HepG2 (cell line): Measurements from ENCODE around the gene MYO19. TPM values are rescaled to one million over a fixed set of nuclear protein-coding genes. Genes with fewer than 3 reads are reported as not detected.

Experiments
- ATAC-seq: fragments of 200-7000 bp; cut with Tn5 transposase; 3 replicates; pipeline ENCODE4 v1.9.1; 2020; ENCODE audit warnings: mild to moderate bottlenecking, moderate library complexity
- BruUV-seq: library from RNA; stranded (reverse); fragments of 400-500 nt; replicated peaks from 2 replicates; lab custom pipeline; 2021; lab: Mats Ljungman, UMichigan
- CTCF ChIA-PET: fragments of 300-600 bp; formaldehyde crosslinking; extraction: SDS; loops from one replicate; lab custom pipeline; 2021; ENCODE audit warnings: low total read pairs, inconsistent platforms, low intra/inter-chr PET ratio; lab: Yijun Ruan, JAX
- POLR2A ChIA-PET: fragments of 350-600 bp; sonication (Branson Sonifier 250); formaldehyde crosslinking; loops from one replicate; lab custom pipeline; 2020; ENCODE audit warnings: antibody characterized with exemption, inconsistent platforms; lab: Yijun Ruan, JAX
- DNase-seq: peaks from one replicate; pipeline ENCODE4 v3.0.0-alpha.2; 2015; ENCODE audit warnings: low spot score
- FAIRE-seq: peaks from 3 replicates; lab custom pipeline; 2011; peaks lifted over from hg19 to GRCh38; lab: Jason Lieb, UNC
- H2AFZ ChIP-seq: one replicate; pipeline ENCODE4 v1.6.1; 2011; ENCODE audit warnings: low read length, inconsistent platforms
- H3K27ac ChIP-seq: fragments of 300-600 bp; 3 replicates; pipeline ENCODE4 v1.8.0; 2011; ENCODE audit warnings: mixed run types, mild to moderate bottlenecking, mixed read lengths, low read length, inconsistent platforms; ENCODE audit not compliant: insufficient read depth; ENCODE audit errors: extremely low read length
- H3K27me3 ChIP-seq, 2 experiments: fragments of 200-600 bp in 1 of 2; 2 replicates in 1 of 2; 3 replicates in 1 of 2; pipeline versions ENCODE4 v1.6.0 to v1.8.0; 2011; ENCODE audit warnings: low read length in 2 of 2, mild to moderate bottlenecking in 2 of 2, moderate library complexity in 2 of 2, inconsistent platforms in 1 of 2; ENCODE audit not compliant: insufficient read depth in 2 of 2, control insufficient read depth in 1 of 2
- H3K36me3 ChIP-seq, 2 experiments: fragments of 200-600 bp in 1 of 2; replicated peaks in 1 of 2; 2 replicates in 1 of 2; 3 replicates in 1 of 2; pipeline versions ENCODE4 v1.5.1 to v1.8.0; 2011; ENCODE audit warnings: low read length in 2 of 2, inconsistent platforms in 1 of 2; ENCODE audit not compliant: insufficient read depth in 2 of 2, control insufficient read depth in 1 of 2
- H3K4me1 ChIP-seq: 2 replicates; pipeline ENCODE4 v1.5.1; 2012; ENCODE audit warnings: low read length, inconsistent platforms; ENCODE audit not compliant: insufficient read depth
- H3K4me2 ChIP-seq: 2 replicates; pipeline ENCODE4 v1.6.0; 2011; ENCODE audit warnings: low read depth, low read length, inconsistent platforms
- H3K4me3 ChIP-seq, 3 experiments: fragments of 200-600 bp in 1 of 3; sonication (generic), shearing (Covaris generic) in 1 of 3; replicated peaks in 1 of 3; 2 replicates each; pipeline ENCODE4 v1.5.1; 2011 to 2016; ENCODE audit warnings: low read length in 3 of 3, inconsistent platforms in 2 of 3, low read depth in 2 of 3, mild to moderate bottlenecking in 2 of 3, control low read depth in 1 of 3, mixed read lengths in 1 of 3; ENCODE audit not compliant: insufficient read depth in 1 of 3
- H3K79me2 ChIP-seq: one replicate; pipeline ENCODE4 v1.6.1; 2011; ENCODE audit warnings: low read length, inconsistent platforms; ENCODE audit not compliant: insufficient read depth
- H3K9ac ChIP-seq: 2 replicates; pipeline ENCODE4 v1.6.0; 2011; ENCODE audit warnings: mild to moderate bottlenecking, low read depth, low read length, inconsistent platforms; ENCODE audit not compliant: insufficient read depth
- H3K9me3 ChIP-seq: 2 replicates; pipeline ENCODE4 v1.5.1; 2012; ENCODE audit warnings: mild to moderate bottlenecking, low read length
- H4K20me1 ChIP-seq: 2 replicates; pipeline ENCODE4 v1.6.0; 2011; ENCODE audit warnings: inconsistent platforms, mild to moderate bottlenecking, low read length, moderate library complexity; ENCODE audit not compliant: insufficient read depth
- BHLHE40 ChIP-seq: IDR thresholded peaks from 2 replicates; pipeline ENCODE4 v1.6.1; 2011; ENCODE audit warnings: low read length, improper control_type of control experiment
- EZH2 ChIP-seq: conservative IDR thresholded peaks from 2 replicates; pipeline ENCODE4 v1.6.1; 2012; ENCODE audit warnings: mild to moderate bottlenecking, low read depth, low read length, moderate library complexity
- IKZF1 ChIP-seq: fragments of 450-650 bp; IDR thresholded peaks from 2 replicates; pipeline ENCODE4 v1.7.1; 2016
- NPAS2 ChIP-seq: sonication (generic); formaldehyde crosslinking; IDR thresholded peaks from 2 replicates; pipeline ENCODE4 v1.8.0; 2022; ENCODE audit warnings: mild to moderate bottlenecking, missing genetic modification reagents, borderline replicate concordance
- PHF20 ChIP-seq: sonication (generic); formaldehyde crosslinking; IDR thresholded peaks from 2 replicates; pipeline ENCODE4 v1.5.0; 2020; ENCODE audit warnings: mild to moderate bottlenecking, missing genetic modification reagents
- RFX3 ChIP-seq: IDR thresholded peaks from 2 replicates; pipeline ENCODE4 v1.6.1; 2016; ENCODE audit warnings: missing biosample characterization, missing genetic modification reagents
- ZBTB21 ChIP-seq: sonication (generic); formaldehyde crosslinking; IDR thresholded peaks from 2 replicates; pipeline ENCODE4 v1.4.0; 2020; ENCODE audit warnings: missing genetic modification reagents
- ZFP36L2 ChIP-seq: sonication (generic); formaldehyde crosslinking; IDR thresholded peaks from 2 replicates; pipeline ENCODE4 v1.4.0; 2020; ENCODE audit warnings: missing genetic modification reagents
- ZNF556 ChIP-seq: sonication (generic); formaldehyde crosslinking; IDR thresholded peaks from 2 replicates; pipeline ENCODE4 v1.4.0; 2020; ENCODE audit warnings: mild to moderate bottlenecking, missing genetic modification reagents, borderline replicate concordance
- ZNF747 ChIP-seq: sonication (generic); formaldehyde crosslinking; IDR thresholded peaks from 2 replicates; pipeline ENCODE4 v1.8.1; 2023; ENCODE audit warnings: missing genetic modification reagents, mild to moderate bottlenecking, borderline replicate concordance
- WGBS: methylation state at CpG from one replicate; pipeline ENCODE4 v1.1.6; 2017; ENCODE audit warnings: low lambda C conversion rate; 5-methylcytosine and 5-hydroxymethylcytosine counted together
- in situ Hi-C: cut with HindIII; loops from 2 replicates; pipeline ENCODE4 v1.10.0; 2017; ENCODE audit warnings: low pct_unique_long_range_greater_than_20kb; ENCODE audit not compliant: extremely low pct_ligation_motif_present
- intact Hi-C: fragments of 100-400 bp; cut with micrococcal nuclease; formaldehyde crosslinking; loops from one replicate; pipeline ENCODE4 v1.10.0; 2022; ENCODE audit not compliant: unreplicated experiment
- polyA plus RNA-seq, 8 experiments: library from polyadenylated mRNA; depleted of rRNA in 3 of 8; stranded (reverse) in 7 of 8; unstranded in 1 of 8; fragments of >200 nt; fragmentation: Illumina TruSeq in 4 of 8; extraction: Trizol in 4 of 8; gene quantifications; 2 replicates each; pipeline versions ENCODE4 v1.2.1 to v1.2.3, GENCODE V29; 2011 to 2016; ENCODE audit warnings: low read depth in 4 of 8, missing spikeins in 1 of 8, mixed read lengths in 1 of 8; ENCODE audit not compliant: insufficient read depth in 1 of 8
- total RNA-seq, 5 experiments: library from RNA; depleted of rRNA; stranded (reverse); fragments of >200 nt; fragmentation: Illumina TruSeq; extraction: Trizol; gene quantifications; 2 replicates each; pipeline ENCODE4 v1.2.3, GENCODE V29; 2016; ENCODE audit warnings: low read depth in 1 of 5
- TF ChIP-seq, protein P1 (sequence below): sonication (generic); formaldehyde crosslinking; IDR thresholded peaks from 2 replicates; pipeline ENCODE4 v1.5.0; 2020; ENCODE audit warnings: mild to moderate bottlenecking, missing genetic modification reagents
- TF ChIP-seq, protein P2 (sequence below): sonication (generic); IDR thresholded peaks from 2 replicates; pipeline ENCODE4 v1.6.1; 2016; ENCODE audit warnings: low read depth, borderline replicate concordance
- TF ChIP-seq, protein P3 (sequence below): sonication (generic); formaldehyde crosslinking; IDR thresholded peaks from 2 replicates; pipeline ENCODE4 v1.9.0; 2022; ENCODE audit warnings: low read depth, missing genetic modification reagents
- TF ChIP-seq, protein P4 (sequence below): sonication (generic); formaldehyde crosslinking; IDR thresholded peaks from 2 replicates; pipeline ENCODE4 v1.5.0; 2020; ENCODE audit warnings: mild to moderate bottlenecking, low read depth, missing genetic modification reagents, borderline replicate concordance
- TF ChIP-seq, protein P5 (sequence below): IDR thresholded peaks from 2 replicates; pipeline ENCODE4 v1.6.1; 2016; ENCODE audit warnings: low read depth
- TF ChIP-seq, protein P6 (sequence below): sonication (generic); formaldehyde crosslinking; conservative IDR thresholded peaks from 2 replicates; pipeline ENCODE4 v1.5.0; 2020; ENCODE audit warnings: missing genetic modification reagents

Gene MYO19
- total and polyA plus RNA-seq, 2 of the 13 experiments (the other 11 are each of a cell fraction or from before 2014, with no cell fraction given), result 75.7 to 82.3 TPM

DNA sequence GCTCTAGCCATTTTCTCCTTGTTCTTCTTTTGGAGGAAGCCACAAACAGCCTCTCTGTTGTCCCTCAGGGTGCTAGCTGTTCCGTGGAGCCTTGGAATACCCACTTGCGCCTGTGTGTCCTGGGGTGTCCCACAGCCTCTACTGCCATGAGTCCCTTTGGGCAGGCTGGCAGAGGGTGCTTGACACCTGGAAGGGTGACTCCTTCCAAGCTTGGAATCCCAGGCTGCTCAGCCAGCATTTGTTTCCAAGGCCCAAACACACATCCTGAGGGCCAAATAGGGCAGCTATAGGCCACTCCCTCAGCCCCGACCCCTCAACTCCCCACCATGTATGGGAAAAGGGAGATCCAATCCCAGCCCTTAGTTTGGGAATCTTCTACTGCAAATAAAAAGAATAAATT, 33.3 kb downstream of the MYO19 start:
- Histone ChIP-seq H3K4me1 (peaks cover 9% of the 10 kb centered on the region), H3K4me2 (no peak overlapping the region), H3K9ac (no peak overlapping the region), H3K4me3 (no peak overlapping the region), H3K27ac (no peak overlapping the region), H4K20me1 (no peaks in the 10 kb centered on the region), H3K79me2 (no peaks in the 10 kb centered on the region), H3K9me3 (no peaks in the 10 kb centered on the region), H3K36me3 (peaks cover 35 to 69% of the 10 kb centered on the region in 2 experiments), H3K27me3 (no peaks in the 10 kb centered on the region), H2AFZ (no peak overlapping the region)
- BruUV-seq, result no TSS peak
- TF ChIP-seq IKZF1, result no peak
- TF ChIP-seq NPAS2, result no peak
- TF ChIP-seq, protein P1, sequence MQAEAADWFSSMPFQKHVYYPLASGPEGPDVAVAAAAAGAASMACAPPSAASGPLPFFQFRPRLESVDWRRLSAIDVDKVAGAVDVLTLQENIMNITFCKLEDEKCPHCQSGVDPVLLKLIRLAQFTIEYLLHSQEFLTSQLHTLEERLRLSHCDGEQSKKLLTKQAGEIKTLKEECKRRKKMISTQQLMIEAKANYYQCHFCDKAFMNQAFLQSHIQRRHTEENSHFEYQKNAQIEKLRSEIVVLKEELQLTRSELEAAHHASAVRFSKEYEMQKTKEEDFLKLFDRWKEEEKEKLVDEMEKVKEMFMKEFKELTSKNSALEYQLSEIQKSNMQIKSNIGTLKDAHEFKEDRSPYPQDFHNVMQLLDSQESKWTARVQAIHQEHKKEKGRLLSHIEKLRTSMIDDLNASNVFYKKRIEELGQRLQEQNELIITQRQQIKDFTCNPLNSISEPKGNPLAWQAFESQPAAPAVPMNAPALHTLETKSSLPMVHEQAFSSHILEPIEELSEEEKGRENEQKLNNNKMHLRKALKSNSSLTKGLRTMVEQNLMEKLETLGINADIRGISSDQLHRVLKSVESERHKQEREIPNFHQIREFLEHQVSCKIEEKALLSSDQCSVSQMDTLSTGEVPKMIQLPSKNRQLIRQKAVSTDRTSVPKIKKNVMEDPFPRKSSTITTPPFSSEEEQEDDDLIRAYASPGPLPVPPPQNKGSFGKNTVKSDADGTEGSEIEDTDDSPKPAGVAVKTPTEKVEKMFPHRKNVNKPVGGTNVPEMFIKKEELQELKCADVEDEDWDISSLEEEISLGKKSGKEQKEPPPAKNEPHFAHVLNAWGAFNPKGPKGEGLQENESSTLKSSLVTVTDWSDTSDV, result no peak
- TF ChIP-seq EZH2, result no peak
- TF ChIP-seq ZNF556 (CRISPR knock-in tag), result no peak
- no peak for TF ChIP-seq RFX3
- no peak for TF ChIP-seq PHF20 (CRISPR knock-in tag)
- TF ChIP-seq, protein P2, sequence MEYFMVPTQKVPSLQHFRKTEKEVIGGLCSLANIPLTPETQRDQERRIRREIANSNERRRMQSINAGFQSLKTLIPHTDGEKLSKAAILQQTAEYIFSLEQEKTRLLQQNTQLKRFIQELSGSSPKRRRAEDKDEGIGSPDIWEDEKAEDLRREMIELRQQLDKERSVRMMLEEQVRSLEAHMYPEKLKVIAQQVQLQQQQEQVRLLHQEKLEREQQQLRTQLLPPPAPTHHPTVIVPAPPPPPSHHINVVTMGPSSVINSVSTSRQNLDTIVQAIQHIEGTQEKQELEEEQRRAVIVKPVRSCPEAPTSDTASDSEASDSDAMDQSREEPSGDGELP, result no peak
- TF ChIP-seq, protein P3, sequence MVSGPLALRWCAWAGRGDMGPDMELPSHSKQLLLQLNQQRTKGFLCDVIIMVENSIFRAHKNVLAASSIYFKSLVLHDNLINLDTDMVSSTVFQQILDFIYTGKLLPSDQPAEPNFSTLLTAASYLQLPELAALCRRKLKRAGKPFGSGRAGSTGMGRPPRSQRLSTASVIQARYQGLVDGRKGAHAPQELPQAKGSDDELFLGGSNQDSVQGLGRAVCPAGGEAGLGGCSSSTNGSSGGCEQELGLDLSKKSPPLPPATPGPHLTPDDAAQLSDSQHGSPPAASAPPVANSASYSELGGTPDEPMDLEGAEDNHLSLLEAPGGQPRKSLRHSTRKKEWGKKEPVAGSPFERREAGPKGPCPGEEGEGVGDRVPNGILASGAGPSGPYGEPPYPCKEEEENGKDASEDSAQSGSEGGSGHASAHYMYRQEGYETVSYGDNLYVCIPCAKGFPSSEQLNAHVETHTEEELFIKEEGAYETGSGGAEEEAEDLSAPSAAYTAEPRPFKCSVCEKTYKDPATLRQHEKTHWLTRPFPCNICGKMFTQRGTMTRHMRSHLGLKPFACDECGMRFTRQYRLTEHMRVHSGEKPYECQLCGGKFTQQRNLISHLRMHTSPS (CRISPR knock-in tag), result no peak
- TF ChIP-seq ZFP36L2 (CRISPR knock-in tag), result no peak
- TF ChIP-seq BHLHE40, result no peak
- TF ChIP-seq ZBTB21 (CRISPR knock-in tag), result no peak
- TF ChIP-seq, protein P4, sequence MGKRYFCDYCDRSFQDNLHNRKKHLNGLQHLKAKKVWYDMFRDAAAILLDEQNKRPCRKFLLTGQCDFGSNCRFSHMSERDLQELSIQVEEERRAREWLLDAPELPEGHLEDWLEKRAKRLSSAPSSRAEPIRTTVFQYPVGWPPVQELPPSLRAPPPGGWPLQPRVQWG (CRISPR knock-in tag), result no peak
- TF ChIP-seq, protein P5, sequence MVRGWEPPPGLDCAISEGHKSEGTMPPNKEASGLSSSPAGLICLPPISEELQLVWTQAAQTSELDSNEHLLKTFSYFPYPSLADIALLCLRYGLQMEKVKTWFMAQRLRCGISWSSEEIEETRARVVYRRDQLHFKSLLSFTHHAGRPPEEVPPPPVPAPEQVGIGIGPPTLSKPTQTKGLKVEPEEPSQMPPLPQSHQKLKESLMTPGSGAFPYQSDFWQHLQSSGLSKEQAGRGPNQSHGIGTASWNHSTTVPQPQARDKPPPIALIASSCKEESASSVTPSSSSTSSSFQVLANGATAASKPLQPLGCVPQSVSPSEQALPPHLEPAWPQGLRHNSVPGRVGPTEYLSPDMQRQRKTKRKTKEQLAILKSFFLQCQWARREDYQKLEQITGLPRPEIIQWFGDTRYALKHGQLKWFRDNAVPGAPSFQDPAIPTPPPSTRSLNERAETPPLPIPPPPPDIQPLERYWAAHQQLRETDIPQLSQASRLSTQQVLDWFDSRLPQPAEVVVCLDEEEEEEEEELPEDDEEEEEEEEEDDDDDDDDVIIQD (CRISPR knock-in tag), result no peak
- TF ChIP-seq, protein P6, sequence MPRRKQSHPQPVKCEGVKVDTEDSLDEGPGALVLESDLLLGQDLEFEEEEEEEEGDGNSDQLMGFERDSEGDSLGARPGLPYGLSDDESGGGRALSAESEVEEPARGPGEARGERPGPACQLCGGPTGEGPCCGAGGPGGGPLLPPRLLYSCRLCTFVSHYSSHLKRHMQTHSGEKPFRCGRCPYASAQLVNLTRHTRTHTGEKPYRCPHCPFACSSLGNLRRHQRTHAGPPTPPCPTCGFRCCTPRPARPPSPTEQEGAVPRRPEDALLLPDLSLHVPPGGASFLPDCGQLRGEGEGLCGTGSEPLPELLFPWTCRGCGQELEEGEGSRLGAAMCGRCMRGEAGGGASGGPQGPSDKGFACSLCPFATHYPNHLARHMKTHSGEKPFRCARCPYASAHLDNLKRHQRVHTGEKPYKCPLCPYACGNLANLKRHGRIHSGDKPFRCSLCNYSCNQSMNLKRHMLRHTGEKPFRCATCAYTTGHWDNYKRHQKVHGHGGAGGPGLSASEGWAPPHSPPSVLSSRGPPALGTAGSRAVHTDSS (CRISPR knock-in tag), result no peak
- TF ChIP-seq ZNF747 (CRISPR knock-in tag), result no peak
- 93% methylated on average over 3 of the region's 3 CpGs for whole genome bisulfite sequencing
- no peak for ATAC-seq
- ChIA-PET CTCF (no interaction called here), POLR2A (no interaction called here)
- no peak for DNase-seq
- no peak for FAIRE-seq
- in situ Hi-C loops, result no loop called here
- intact Hi-C loops, result no loop called here
